Myometrial cell (primary cell): ENCODE results near the gene MTM1. TPM values are rescaled to one million over a fixed set of nuclear protein-coding genes. Genes with fewer than 3 reads are reported as not detected.

Experiments
- total RNA-seq: library from RNA; depleted of rRNA; stranded (reverse); fragments of >200 nt; gene quantifications from 2 replicates; pipeline ENCODE4 v1.2.3, GENCODE V29; 2015

MTM1 gene
- 5.8 and 6.6 TPM in 2 replicates for total RNA-seq

GRCh38 chrX:150568320-150569154 is at the start of gene MTM1:
Gene MTM1 (plus strand): TSS chrX:150568621. CDS start chrX:150592615, 23,994 bp downstream.

GRCh38 chrX:150692831-150693724 is 124.7 kb downstream of the MTM1 start, which contains the start of gene MTMR1:
Gene MTMR1 (plus strand): TSS chrX:150693396. CDS start chrX:150693531, 135 bp downstream.

Other genes with a start within 250 kb of the MTM1 start
- under 0.01 and 1.2 TPM in 2 replicates for gene MAMLD1, start 205.3 kb upstream of the MTM1 start, total RNA-seq
- 13.1 and 14.4 TPM in 2 replicates for gene MTMR1, start 124.8 kb downstream of the MTM1 start, total RNA-seq